GM21825 (cell line): Measurements from ENCODE around the gene MFAP2.

Source experiments
- ATAC-seq: cut with Tn5 transposase; IDR thresholded peaks from one replicate; pipeline ENCODE4 v1.9.1; 2021; ENCODE audit warnings: mild to moderate bottlenecking, moderate library complexity; ENCODE audit not compliant: unreplicated experiment

MFAP2 gene

GRCh38 chr1:17008208-17008855 lies 27.9 kb upstream of the MFAP2 start:
- ATAC-seq, result no peak

GRCh38 chr1:17007121-17007520 lies 26.7 kb upstream of the MFAP2 start:
- ATAC-seq, result no peak

- no peak for ATAC-seq
Measured at GRCh38 chr1:17005365-17005740, 24.9 kb upstream of the MFAP2 start.

GRCh38 chr1:17004466-17005364 lies 24.3 kb upstream of the MFAP2 start:
- ATAC-seq, result no peak

GRCh38 chr1:17002524-17002902 lies 22.1 kb upstream of the MFAP2 start:
- no peak for ATAC-seq

- ATAC-seq, result no peak
Measured at GRCh38 chr1:17001760-17002523, 21.5 kb upstream of the MFAP2 start.

- ATAC-seq, result no peak
Measured at GRCh38 chr1:16999863-17000262, 19.4 kb upstream of the MFAP2 start.

- ATAC-seq, result no peak
Measured at GRCh38 chr1:16998589-16998988, 18.2 kb upstream of the MFAP2 start.

GRCh38 chr1:16996845-16997244 lies 16.4 kb upstream of the MFAP2 start:
- no peak for ATAC-seq

- no peak for ATAC-seq
Measured at GRCh38 chr1:16993521-16994038, 13.2 kb upstream of the MFAP2 start.

- no peak for ATAC-seq
Measured at GRCh38 chr1:16992675-16993074, 12.3 kb upstream of the MFAP2 start.

- no peak for ATAC-seq
Measured at GRCh38 chr1:16992102-16992501, 11.7 kb upstream of the MFAP2 start.

- ATAC-seq, result no peak
Measured at GRCh38 chr1:16991571-16991970, 11.2 kb upstream of the MFAP2 start.

GRCh38 chr1:16989676-16990391 lies 9.4 kb upstream of the MFAP2 start:
- no peak for ATAC-seq

- ATAC-seq, result no peak
Measured at GRCh38 chr1:16988210-16988609, 7.8 kb upstream of the MFAP2 start.

- ATAC-seq, result no peak
Measured at GRCh38 chr1:16986962-16987361, 6.5 kb upstream of the MFAP2 start.

- ATAC-seq, result no peak
Measured at GRCh38 chr1:16986560-16986959, 6.1 kb upstream of the MFAP2 start.

GRCh38 chr1:16986113-16986512 lies 5.7 kb upstream of the MFAP2 start:
- no peak for ATAC-seq

- ATAC-seq, result no peak
Measured at GRCh38 chr1:16984717-16985116, 4.3 kb upstream of the MFAP2 start.

GRCh38 chr1:16983649-16984048 lies 3.2 kb upstream of the MFAP2 start:
- ATAC-seq, result no peak

- ATAC-seq, result no peak
Measured at GRCh38 chr1:16982902-16983301, 2.5 kb upstream of the MFAP2 start.
